HAP-1 (cell line): ENCODE data around the gene BHLHA9.

ENCODE experiments used
- DNase-seq, 2 experiments: peaks; one replicate each; pipeline ENCODE4 v3.0.0-alpha.2; 2016 to 2020; ENCODE audit warnings: low spot score in 2 of 2
- H3K27me3 ChIP-seq: fragments of 250-450 bp; sonication (Bioruptor Pico); 2 replicates; pipeline ENCODE4 v1.5.1; 2020; ENCODE audit warnings: low read depth, mild to moderate bottlenecking, moderate library complexity
- H3K36me3 ChIP-seq: fragments of 250-450 bp; sonication (Bioruptor Pico); replicated peaks from 2 replicates; pipeline ENCODE4 v1.5.1; 2020; ENCODE audit warnings: mild to moderate bottlenecking
- H3K4me1 ChIP-seq: fragments of 250-450 bp; sonication (Bioruptor Pico); 2 replicates; pipeline ENCODE4 v1.5.1; 2020; ENCODE audit warnings: mild to moderate bottlenecking
- H3K4me3 ChIP-seq: fragments of 250-450 bp; sonication (Bioruptor Pico); 2 replicates; pipeline ENCODE4 v1.5.1; 2020; ENCODE audit warnings: mild to moderate bottlenecking, moderate library complexity
- H3K9me3 ChIP-seq: fragments of 250-450 bp; sonication (Bioruptor Pico); 2 replicates; pipeline ENCODE4 v1.5.1; 2020; ENCODE audit warnings: mild to moderate bottlenecking, moderate library complexity
- in situ Hi-C: fragments of 300-500 bp; cut with MboI; formaldehyde crosslinking; loops from 3 replicates; pipeline ENCODE4 v1.14.3; 2020; ENCODE audit warnings: low sequenced_read_pairs, inconsistent platforms, mixed read lengths

BHLHA9 gene

GRCh38 chr17:1271030-1271423 lies 783 bp downstream of the BHLHA9 start:
- DNase-seq = no peak
- Histone ChIP-seq H3K9me3 (no peaks in the 10 kb centered on the region), H3K4me1 (no peaks in the 10 kb centered on the region), H3K36me3 (no peaks in the 10 kb centered on the region), H3K27me3 (no peaks in the 10 kb centered on the region), H3K4me3 (no peak overlapping the region)
- in situ Hi-C loops = loop anchor here (5.0 kb wide), 1 partner anchor 51 kb away; no protein-coding TSS in a partner anchor

DNA sequence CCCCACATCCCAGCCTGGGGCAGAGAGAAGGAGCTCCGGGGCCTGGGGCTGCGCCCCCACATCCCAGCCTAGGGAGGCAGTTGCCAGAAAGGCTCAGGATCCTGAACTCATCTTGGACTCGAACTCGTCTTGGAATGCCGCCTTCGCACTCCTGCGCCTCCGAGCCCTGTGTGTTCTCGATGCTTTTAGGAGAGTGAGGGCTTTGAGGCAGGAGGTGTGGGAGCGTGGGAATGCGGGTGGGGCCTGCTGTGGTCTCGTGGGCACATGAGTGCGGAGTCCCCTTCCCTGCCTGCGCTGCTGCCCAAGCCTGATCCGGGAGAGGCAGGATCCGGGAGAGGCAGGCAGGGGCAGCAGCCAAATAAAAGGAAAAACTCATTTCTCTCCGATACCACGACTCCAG lies 1.2 kb downstream of the BHLHA9 start:
- Histone ChIP-seq H3K27me3 (no peaks in the 10 kb centered on the region), H3K9me3 (no peaks in the 10 kb centered on the region), H3K4me3 (no peak overlapping the region), H3K36me3 (no peaks in the 10 kb centered on the region), H3K4me1 (no peaks in the 10 kb centered on the region)
- in situ Hi-C loops = loop anchor here (5.0 kb wide), 1 partner anchor 51 kb away; no protein-coding TSS in a partner anchor
- no peak for DNase-seq

DNA sequence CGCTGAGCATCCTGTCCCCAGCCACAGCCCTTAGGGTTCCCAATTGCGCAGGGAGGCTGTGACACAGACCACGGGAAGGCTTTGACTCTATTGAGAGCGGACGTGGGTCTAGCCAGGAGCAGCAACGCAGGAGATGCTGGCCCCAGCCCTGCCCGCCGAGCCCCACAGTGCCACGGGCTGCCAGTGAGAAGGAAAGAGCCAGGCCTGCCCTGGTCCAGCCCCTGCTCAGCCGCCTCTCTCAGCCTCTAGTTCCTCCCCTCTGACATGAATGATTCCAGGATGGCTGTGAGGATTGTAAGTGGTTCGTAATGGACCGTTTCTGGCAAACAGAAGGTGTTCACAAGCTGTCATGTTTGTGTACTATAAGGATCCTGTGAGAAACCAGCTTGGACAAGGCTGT lies 2.5 kb downstream of the BHLHA9 start:
- DNase-seq = no peak
- no peaks in the 10 kb centered on the region for H3K36me3 ChIP-seq
- H3K4me3 ChIP-seq = no peak overlapping the region
- no peaks in the 10 kb centered on the region for H3K27me3 ChIP-seq
- in situ Hi-C loops = loop anchor here (5.0 kb wide), 1 partner anchor 50 kb away; no protein-coding TSS in a partner anchor
- no peaks in the 10 kb centered on the region for H3K9me3 ChIP-seq
- no peaks in the 10 kb centered on the region for H3K4me1 ChIP-seq

DNA sequence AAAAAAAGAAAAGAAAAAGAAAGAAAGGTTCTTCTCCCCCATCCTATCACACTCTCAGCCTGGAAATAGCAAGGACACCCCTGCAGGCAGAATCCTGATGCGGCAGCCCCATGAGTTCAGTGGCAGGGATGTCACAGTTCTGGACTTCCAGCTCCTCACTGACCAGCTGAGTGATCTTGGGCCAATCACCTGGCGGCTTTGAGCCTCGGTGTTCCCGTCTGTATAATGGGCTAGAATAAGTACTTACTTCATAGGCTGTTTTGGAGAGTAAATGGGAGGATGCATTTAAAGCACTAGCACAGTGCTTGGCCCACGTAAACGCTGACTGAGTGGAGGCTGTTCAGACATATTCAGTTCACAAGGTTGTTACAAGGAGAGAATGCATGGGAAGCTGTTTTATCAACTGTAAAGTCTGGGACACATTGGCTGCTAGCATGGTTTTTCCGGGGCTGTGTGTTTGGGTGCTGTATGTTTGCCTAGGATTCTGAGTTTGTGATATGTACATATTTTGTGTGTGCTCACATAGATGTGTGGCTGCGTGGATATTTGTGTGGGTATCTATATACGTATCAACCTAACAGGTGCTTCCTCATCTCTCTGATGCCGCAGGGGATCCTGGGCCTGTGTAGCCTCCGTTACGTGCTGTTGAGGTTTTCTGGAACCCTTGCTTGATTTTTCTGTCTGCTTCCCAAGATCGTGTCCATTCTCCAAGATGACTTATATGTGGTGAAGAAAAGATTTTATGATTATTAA lies 3.4 kb downstream of the BHLHA9 start:
- no peak for DNase-seq
- no peak overlapping the region for H3K4me3 ChIP-seq
- no peaks in the 10 kb centered on the region for H3K4me1 ChIP-seq
- no peaks in the 10 kb centered on the region for H3K27me3 ChIP-seq
- no peaks in the 10 kb centered on the region for H3K36me3 ChIP-seq
- in situ Hi-C loops = loop anchor here (5.0 kb wide), 1 partner anchor 49 kb away; no protein-coding TSS in a partner anchor
- no peaks in the 10 kb centered on the region for H3K9me3 ChIP-seq

DNA sequence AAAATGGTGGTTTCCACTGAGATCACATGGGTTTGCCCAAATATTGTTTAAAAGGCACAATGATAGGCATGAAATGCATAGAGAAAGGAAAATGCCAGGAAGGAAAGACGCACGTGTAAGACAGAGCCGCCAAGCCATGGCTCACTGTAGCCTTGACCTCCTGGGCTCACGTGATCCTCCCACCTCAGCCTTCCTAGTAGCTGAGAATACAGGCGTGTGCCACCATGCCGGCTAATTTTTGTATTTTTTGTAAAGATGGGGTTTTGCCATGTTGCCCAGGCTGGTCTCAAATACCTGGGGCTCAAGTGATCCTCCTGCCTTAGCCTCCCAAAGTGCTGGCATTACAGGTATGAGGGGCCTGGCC lies 4.0 kb downstream of the BHLHA9 start:
- Histone ChIP-seq H3K4me1 (no peaks in the 10 kb centered on the region), H3K9me3 (no peaks in the 10 kb centered on the region), H3K4me3 (no peak overlapping the region), H3K27me3 (no peaks in the 10 kb centered on the region), H3K36me3 (no peaks in the 10 kb centered on the region)
- in situ Hi-C loops = loop anchor here (5.0 kb wide), 1 partner anchor 48 kb away; no protein-coding TSS in a partner anchor
- DNase-seq = no peak

DNA sequence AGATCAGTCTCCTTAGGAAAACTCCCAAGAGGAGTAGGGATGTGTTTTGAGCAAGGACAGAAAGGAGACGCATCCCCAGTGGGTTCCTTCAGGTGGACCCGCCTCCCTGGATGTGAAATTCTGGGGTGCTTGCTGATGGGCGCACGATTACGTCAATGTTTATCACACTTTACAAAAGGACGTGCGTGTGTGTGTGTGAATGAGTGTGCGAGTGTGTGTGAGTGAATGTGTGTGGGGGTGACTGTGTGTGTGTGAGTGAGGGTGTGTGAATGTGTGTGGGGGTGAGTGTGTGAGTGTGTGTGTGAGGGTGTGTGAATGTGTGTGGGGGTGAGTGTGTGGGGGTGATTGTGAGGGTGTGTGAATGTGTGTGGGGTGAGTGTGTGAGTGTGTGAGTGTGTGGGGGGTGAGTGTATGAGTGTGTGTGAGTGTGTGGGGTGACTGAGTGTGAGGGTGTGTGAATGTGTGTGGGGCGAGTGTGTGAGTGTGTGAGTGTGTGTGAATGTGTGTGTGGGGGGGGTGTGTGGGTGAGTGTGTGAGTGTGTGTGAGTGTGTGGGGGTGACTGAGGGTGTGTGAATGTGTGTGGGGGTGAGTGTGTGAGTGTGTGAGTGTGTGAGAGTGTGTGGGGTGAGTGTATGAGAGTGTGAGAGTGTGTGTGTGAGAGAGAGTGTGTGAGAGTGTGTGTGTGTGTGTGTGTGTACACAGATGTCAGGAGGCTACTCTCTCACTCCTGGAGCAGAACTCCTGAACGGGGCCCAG lies 5.1 kb downstream of the BHLHA9 start:
- H3K9me3 ChIP-seq = no peaks in the 10 kb centered on the region
- in situ Hi-C loops = no loop called here
- H3K4me1 ChIP-seq = no peaks in the 10 kb centered on the region
- DNase-seq = no peak
- H3K4me3 ChIP-seq = no peak overlapping the region
- no peaks in the 10 kb centered on the region for H3K36me3 ChIP-seq
- H3K27me3 ChIP-seq = no peaks in the 10 kb centered on the region

DNA sequence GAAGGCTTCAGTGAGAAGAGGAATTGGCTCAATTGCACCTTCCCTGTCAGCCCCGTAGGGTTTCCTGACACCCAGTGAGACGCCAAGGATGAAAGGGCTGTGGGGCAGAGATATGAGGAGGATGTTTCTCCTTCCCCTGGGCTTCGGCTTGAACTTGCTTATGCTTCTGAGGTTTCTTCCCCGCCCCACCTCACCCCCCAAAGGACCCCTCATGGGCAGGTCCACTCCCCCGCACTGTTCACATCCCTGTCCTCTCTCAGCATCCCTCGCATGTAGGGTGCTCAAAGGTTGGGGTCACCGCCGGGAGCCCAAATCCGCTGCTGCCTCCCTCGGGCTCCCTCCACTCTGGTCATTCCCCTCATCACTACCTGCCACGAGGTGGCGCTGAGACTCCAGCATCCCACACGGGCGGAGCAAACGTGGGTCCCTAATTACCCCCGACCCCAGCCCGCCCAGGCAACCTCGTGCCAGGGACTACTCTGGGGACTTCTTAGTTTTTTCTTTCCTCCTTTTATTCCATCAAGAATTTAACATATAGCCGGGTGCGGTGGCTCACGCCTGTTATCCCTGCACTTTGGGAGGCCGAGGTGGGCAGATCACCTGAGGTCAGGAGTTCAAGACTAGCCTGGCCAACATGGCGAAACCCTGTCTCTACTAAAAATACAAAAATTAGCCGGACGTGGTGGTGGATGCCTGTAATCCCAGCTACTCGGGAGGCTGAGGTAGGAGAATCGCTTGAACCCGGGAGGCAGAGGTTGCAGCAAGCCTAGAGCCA lies 5.9 kb downstream of the BHLHA9 start:
- Histone ChIP-seq H3K27me3 (no peaks in the 10 kb centered on the region), H3K4me3 (no peak overlapping the region), H3K36me3 (no peaks in the 10 kb centered on the region), H3K9me3 (no peaks in the 10 kb centered on the region), H3K4me1 (no peaks in the 10 kb centered on the region)
- DNase-seq = peak; percentile 53 to 87
- in situ Hi-C loops = no loop called here

GRCh38 chr17:1280652-1281051 lies 10.4 kb downstream of the BHLHA9 start:
- in situ Hi-C loops = no loop called here

GRCh38 chr17:1286379-1287106 lies 16.3 kb downstream of the BHLHA9 start:
- Histone ChIP-seq H3K9me3 (no peaks in the 10 kb centered on the region), H3K27me3 (no peaks in the 10 kb centered on the region)

More at GRCh38 chr17:1280652-1281051, 10.4 kb downstream of the BHLHA9 start:
- no peaks in the 10 kb centered on the region for H3K4me1 ChIP-seq
- no peak overlapping the region for H3K4me3 ChIP-seq
- no peaks in the 10 kb centered on the region for H3K9me3 ChIP-seq
- no peaks in the 10 kb centered on the region for H3K27me3 ChIP-seq
- H3K36me3 ChIP-seq = no peaks in the 10 kb centered on the region
- no peak for DNase-seq

GRCh38 chr17:1289695-1290094 lies 19.5 kb downstream of the BHLHA9 start:
- Histone ChIP-seq H3K4me1 (no peaks in the 10 kb centered on the region), H3K9me3 (no peaks in the 10 kb centered on the region), H3K4me3 (no peak overlapping the region), H3K36me3 (no peaks in the 10 kb centered on the region), H3K27me3 (no peaks in the 10 kb centered on the region)
- in situ Hi-C loops = no loop called here
- no peak for DNase-seq

More at GRCh38 chr17:1286379-1287106, 16.3 kb downstream of the BHLHA9 start:
- no peaks in the 10 kb centered on the region for H3K36me3 ChIP-seq
- H3K4me3 ChIP-seq = no peak overlapping the region
- DNase-seq = no peak
- in situ Hi-C loops = no loop called here
- H3K4me1 ChIP-seq = no peaks in the 10 kb centered on the region

DNA sequence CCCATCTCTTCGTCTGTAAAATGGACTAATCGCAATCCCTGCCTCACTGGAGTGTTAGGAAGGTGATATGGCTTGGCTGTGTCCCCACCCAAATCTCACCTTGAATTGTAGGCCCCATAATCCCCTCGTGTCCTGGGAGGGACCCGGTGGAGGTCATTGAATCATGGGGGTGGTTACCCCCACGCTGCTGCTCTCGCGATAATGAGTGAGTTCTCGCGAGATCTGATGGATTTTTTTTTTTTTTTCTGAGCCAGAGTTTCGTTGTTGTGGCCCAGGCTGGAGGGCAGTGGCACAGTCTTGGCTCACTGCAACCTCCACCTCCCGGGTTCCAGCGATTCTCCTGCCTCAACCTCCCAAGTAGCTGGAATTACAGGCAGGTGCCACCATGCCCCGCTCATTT lies 20.4 kb downstream of the BHLHA9 start:
- Histone ChIP-seq H3K27me3 (no peaks in the 10 kb centered on the region), H3K9me3 (no peaks in the 10 kb centered on the region), H3K4me3 (no peak overlapping the region), H3K36me3 (no peaks in the 10 kb centered on the region), H3K4me1 (no peaks in the 10 kb centered on the region)
- DNase-seq = no peak
- in situ Hi-C loops = no loop called here

GRCh38 chr17:1294157-1294717 lies 24.0 kb downstream of the BHLHA9 start:
- in situ Hi-C loops = no loop called here
- Histone ChIP-seq H3K9me3 (no peaks in the 10 kb centered on the region), H3K4me3 (no peak overlapping the region), H3K27me3 (no peaks in the 10 kb centered on the region), H3K4me1 (no peaks in the 10 kb centered on the region), H3K36me3 (no peaks in the 10 kb centered on the region)
- DNase-seq = no peak

DNA sequence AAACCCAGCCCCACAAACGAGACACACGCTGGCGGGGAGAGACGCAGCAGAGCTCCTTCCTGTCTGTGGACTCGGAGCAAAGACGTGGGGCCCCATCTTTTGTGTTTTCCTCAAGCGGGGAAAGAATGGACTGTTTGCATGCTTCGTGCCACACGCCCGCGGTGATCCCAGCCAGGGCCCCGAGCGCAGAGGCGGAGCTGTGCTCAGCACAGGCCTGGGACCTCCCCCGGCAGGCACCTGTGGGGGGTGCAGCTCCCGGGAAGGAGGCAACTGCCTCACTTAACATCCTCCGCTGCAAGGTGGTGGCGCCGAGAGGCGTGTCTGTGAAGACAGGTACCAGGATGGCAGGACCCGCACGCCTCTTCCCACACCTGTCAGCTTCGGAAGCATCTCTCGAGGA lies 28.4 kb downstream of the BHLHA9 start:
- in situ Hi-C loops = no loop called here
- peak in 1 of 2 experiments; percentile 39 for DNase-seq
- H3K9me3 ChIP-seq = no peaks in the 10 kb centered on the region
- H3K4me3 ChIP-seq = no peak overlapping the region
- H3K4me1 ChIP-seq = no peaks in the 10 kb centered on the region
- H3K36me3 ChIP-seq = no peaks in the 10 kb centered on the region
- no peaks in the 10 kb centered on the region for H3K27me3 ChIP-seq
